ENCODE measurements around the gene TP53TG3B. TPM values are rescaled to one million over a fixed set of nuclear protein-coding genes. Genes with fewer than 3 reads are reported as not detected.
"Not testable (repeated sequence)": the region's sequence is repeated elsewhere in the genome, so short reads cannot be mapped to it uniquely, and the experiment has no call there.

The TP53TG3B gene
- not detected for polyA plus RNA-seq (ENCODE audit: insufficient read length in 3 of 3)
- long read RNA-seq, donor 1: 0 reads
- long read RNA-seq, donor 2: 0 reads
- long read RNA-seq, donor 3: 0 reads
- long read RNA-seq, donor 4: 0 reads
- long read RNA-seq, donor 5: 0 reads
- long read RNA-seq, donor 6: 0 reads
- long read RNA-seq, donor 7: 0 reads
- long read RNA-seq, donor 8: 0 reads
- long read RNA-seq, donor 9: 0 reads
- long read RNA-seq, donor 10: 0 reads
- long read RNA-seq, donor 11: 0 reads
- long read RNA-seq, donor 12: 0 reads
- long read RNA-seq, donor 13: 0 reads
- long read RNA-seq, donor 14: 0 reads
- long read RNA-seq, donor 15: 0 reads
- long read RNA-seq, donor 16: 0 reads

- not testable (repeated sequence) for DNase-seq (ENCODE audit: extremely low read depth in 1 of 11, low read depth in 9 of 11, low spot score in 4 of 11)
Measured at GRCh38 chr16:33360541-33360940, at the start of gene TP53TG3B. Gene TP53TG3B (plus strand): TSS chr16:33360841. CDS start chr16:33360909, 68 bp downstream.

GRCh38 chr16:33336226-33337012 lies 24.2 kb upstream of the TP53TG3B start:
- DNase-seq (ENCODE audit: extremely low read depth in 1 of 11, low read depth in 9 of 11, low spot score in 4 of 11): not testable (repeated sequence)

- not testable (repeated sequence) for DNase-seq (ENCODE audit: extremely low read depth in 1 of 11, low read depth in 9 of 11, low spot score in 4 of 11)
Measured at GRCh38 chr16:33337627-33338542, 22.8 kb upstream of the TP53TG3B start.

- DNase-seq (ENCODE audit: extremely low read depth in 1 of 11, low read depth in 9 of 11, low spot score in 4 of 11): not testable (repeated sequence)
Measured at GRCh38 chr16:33338543-33338951, 22.1 kb upstream of the TP53TG3B start.

- not testable (repeated sequence) for DNase-seq (ENCODE audit: extremely low read depth in 1 of 11, low read depth in 9 of 11, low spot score in 4 of 11)
Measured at GRCh38 chr16:33339093-33340061, 21.3 kb upstream of the TP53TG3B start.

Other genes starting within 250 kb of the TP53TG3B start
- not detected for gene TP53TG3C, start 166.6 kb upstream of the TP53TG3B start, polyA plus RNA-seq (ENCODE audit: insufficient read length in 3 of 3)
- gene TP53TG3E, start 56.5 kb upstream of the TP53TG3B start, polyA plus RNA-seq (ENCODE audit: insufficient read length in 3 of 3): under 1 TPM in 1 of 3 donors, not detected in 2; 0.11 TPM
- gene TP53TG3F, start 98.8 kb downstream of the TP53TG3B start, polyA plus RNA-seq (ENCODE audit: insufficient read length in 3 of 3): not detected